Mammary epithelial cell (primary cell): ENCODE results near the gene PAQR7.

Experiments
- CTCF ChIP-seq, 2 donors: IDR thresholded peaks in 1 of 2; conservative IDR thresholded peaks in 1 of 2; 2 replicates each; pipeline ENCODE4 v1.5.1; 2011 to 2012; ENCODE audit warnings: inconsistent platforms in 2 of 2, low read length in 2 of 2, mild to moderate bottlenecking in 2 of 2, control low read depth in 1 of 2, low read depth in 1 of 2; ENCODE audit not compliant: insufficient read depth in 1 of 2; ENCODE audit errors: extremely low read depth in 1 of 2
- EZH2 ChIP-seq: IDR thresholded peaks from 2 replicates; pipeline ENCODE4 v1.6.1; 2012; ENCODE audit warnings: low read length, inconsistent platforms, borderline replicate concordance

GRCh38 chr1:25843483-25843882 lies 32.0 kb downstream of the PAQR7 start:
- TF ChIP-seq CTCF (conservative IDR thresholded peaks at IDR 0.05 in 1 of 2, IDR thresholded peaks at IDR 0.05 in 1 of 2; ENCODE audit: extremely low read depth in 1 of 2, insufficient read depth in 1 of 2, low read depth in 1 of 2, low read length in 2 of 2) (no peak), EZH2 (no peak)
